Uterus (tissue), 2 donors: ENCODE measurements around the gene AAK1.

ENCODE experiments used
- CTCF ChIP-seq, 4 experiments: fragments of 200-600 bp in 2 of 4; fragments of 450-650 bp in 2 of 4; sonication (generic) in 2 of 4; IDR thresholded peaks; one replicate each; pipeline ENCODE4 v1.5.1; 2016 to 2019; ENCODE audit warnings: antibody characterized with exemption in 4 of 4, mild to moderate bottlenecking in 2 of 4, moderate library complexity in 1 of 4
- POLR2A ChIP-seq, 2 donors: fragments of 450-650 bp; IDR thresholded peaks; one replicate each; pipeline ENCODE4 v1.6.1; 2016; ENCODE audit warnings: antibody characterized with exemption in 2 of 2, mild to moderate bottlenecking in 1 of 2, moderate library complexity in 1 of 2

- no peak for TF ChIP-seq POLR2A (IDR thresholded peaks at IDR 0.05)
- no peak for TF ChIP-seq CTCF (IDR thresholded peaks at IDR 0.05)
Observed at GRCh38 chr2:69623236-69623635, 20.3 kb downstream of the AAK1 start.
